WTC11 (cell line): ENCODE data around the gene WFDC2.
"Not testable (repeated sequence)": the region's sequence is repeated elsewhere in the genome, so short reads cannot be mapped to it uniquely, and the experiment has no call there.

Experiments
- CBFB ChIP-seq: sonication (generic); formaldehyde crosslinking; IDR thresholded peaks from 2 replicates; pipeline ENCODE4 v1.8.1; 2022; ENCODE audit warnings: mild to moderate bottlenecking, low read depth, missing genetic modification reagents
- CREM ChIP-seq: sonication (generic); formaldehyde crosslinking; IDR thresholded peaks from 2 replicates; pipeline ENCODE4 v1.8.1; 2022; ENCODE audit warnings: mild to moderate bottlenecking, missing genetic modification reagents, moderate library complexity

- TF ChIP-seq CREM (CRISPR knock-in tag); CBFB: not testable (repeated sequence)
Observed at GRCh38 chr20:45477530-45478148, 8.1 kb downstream of the WFDC2 start.
